KMS-11 (cell line): ENCODE results near the gene FAM32A.
"Not testable (repeated sequence)": the region's sequence is repeated elsewhere in the genome, so short reads cannot be mapped to it uniquely, and the experiment has no call there.

ENCODE experiments used
- H2AFZ ChIP-seq: fragments of 200-600 bp; sonication (generic); 2 replicates; pipeline ENCODE4 v1.6.1; 2016; ENCODE audit warnings: antibody characterized with exemption, mixed run types, low read depth
- H3K27ac ChIP-seq: fragments of 200-600 bp; sonication (generic); 2 replicates; pipeline ENCODE4 v1.6.1; 2016; ENCODE audit warnings: mild to moderate bottlenecking, mixed run types
- H3K27me3 ChIP-seq: fragments of 200-600 bp; sonication (generic); 2 replicates; pipeline ENCODE4 v1.6.1; 2017; ENCODE audit warnings: mild to moderate bottlenecking, low read depth, mixed run types, moderate library complexity; ENCODE audit not compliant: insufficient read depth
- H3K36me3 ChIP-seq: fragments of 200-600 bp; sonication (generic); 2 replicates; pipeline ENCODE4 v1.6.1; 2017; ENCODE audit warnings: mild to moderate bottlenecking, mixed run types; ENCODE audit not compliant: insufficient read depth
- H3K4me1 ChIP-seq: fragments of 200-600 bp; sonication (generic); 2 replicates; pipeline ENCODE4 v1.6.1; 2016; ENCODE audit warnings: mild to moderate bottlenecking, low read depth, mixed run types; ENCODE audit not compliant: poor library complexity, severe bottlenecking
- H3K4me2 ChIP-seq: fragments of 200-600 bp; sonication (generic); 2 replicates; pipeline ENCODE4 v1.7.0; 2016; ENCODE audit warnings: mild to moderate bottlenecking, mixed run types
- H3K4me3 ChIP-seq: fragments of 200-600 bp; sonication (generic); IDR thresholded peaks from 2 replicates; pipeline ENCODE4 v1.6.1; 2017; ENCODE audit warnings: low read depth, low read length, mixed read lengths; ENCODE audit not compliant: insufficient read depth
- H3K79me2 ChIP-seq: fragments of 200-600 bp; sonication (generic); 2 replicates; pipeline ENCODE4 v1.6.1; 2016; ENCODE audit warnings: low read depth, mixed run types; ENCODE audit not compliant: insufficient read depth
- H3K9ac ChIP-seq: fragments of 200-600 bp; sonication (generic); 2 replicates; pipeline ENCODE4 v1.6.1; 2016; ENCODE audit warnings: mild to moderate bottlenecking, mixed run types
- H4K20me1 ChIP-seq: fragments of 200-600 bp; sonication (generic); 2 replicates; pipeline ENCODE4 v1.6.1; 2016; ENCODE audit warnings: mild to moderate bottlenecking, mixed run types; ENCODE audit not compliant: insufficient read depth
- CTCF ChIP-seq: fragments of 200-600 bp; sonication (generic); conservative IDR thresholded peaks from 2 replicates; pipeline ENCODE4 v1.6.1; 2017; ENCODE audit warnings: low read depth, mild to moderate bottlenecking, antibody characterized with exemption, low read length, moderate library complexity, mixed read lengths

The FAM32A gene

GRCh38 chr19:16175954-16176353 lies 9.3 kb upstream of the FAM32A start:
- Histone ChIP-seq H4K20me1 (no peaks in the 10 kb centered on the region), H3K4me3 (no peak overlapping the region), H2AFZ (no peak overlapping the region), H3K36me3 (no peaks in the 10 kb centered on the region), H3K4me2 (no peak overlapping the region), H3K4me1 (no peaks in the 10 kb centered on the region), H3K27me3 (no peaks in the 10 kb centered on the region; the same call in 1 of the 2 replicates), H3K79me2 (no peaks in the 10 kb centered on the region), H3K27ac (no peak overlapping the region), H3K9ac (no peak overlapping the region)
- no peak for TF ChIP-seq CTCF

- not testable (repeated sequence) for H3K4me1 ChIP-seq, H3K27me3 ChIP-seq, H3K4me3 ChIP-seq, H3K36me3 ChIP-seq, H2AFZ ChIP-seq, H3K4me2 ChIP-seq, H3K27ac ChIP-seq, H3K79me2 ChIP-seq, H3K9ac ChIP-seq, H4K20me1 ChIP-seq
Measured at GRCh38 chr19:16178866-16179265, 6.3 kb upstream of the FAM32A start.

- TF ChIP-seq CTCF, result no peak
- Histone ChIP-seq H3K4me3 (no peak overlapping the region), H3K4me1 (peaks cover 7% of the 10 kb centered on the region), H3K27me3 (peaks cover 7% of the 10 kb centered on the region; the same call in 1 of the 2 replicates), H3K27ac (no peak overlapping the region), H3K4me2 (no peak overlapping the region), H4K20me1 (no peaks in the 10 kb centered on the region), H3K79me2 (peaks cover 3% of the 10 kb centered on the region; the same call in 1 of the 2 replicates), H3K36me3 (no peaks in the 10 kb centered on the region), H2AFZ (no peak overlapping the region), H3K9ac (no peak overlapping the region)
Measured at GRCh38 chr19:16180611-16181010, 4.6 kb upstream of the FAM32A start.

- no peak overlapping the region for H3K9ac ChIP-seq
- TF ChIP-seq CTCF, result peak; percentile 33
Measured at GRCh38 chr19:16184665-16185122, 516 bp upstream of the FAM32A start.

GRCh38 chr19:16185768-16186123 lies 536 bp downstream of the FAM32A start:
- peak; percentile 30; the same call in 1 of the 2 replicates for TF ChIP-seq CTCF
- no peaks in the 10 kb centered on the region for H3K36me3 ChIP-seq
- H3K27ac ChIP-seq, result peak overlapping the region; percentile 20; the same call in 1 of the 2 replicates
- H3K4me3 ChIP-seq, result no peak overlapping the region
- no peaks in the 10 kb centered on the region for H4K20me1 ChIP-seq
- peak overlapping the region; percentile 82 for H3K4me2 ChIP-seq
- peaks cover 12% of the 10 kb centered on the region for H3K4me1 ChIP-seq
- peak overlapping the region; percentile 68 for H2AFZ ChIP-seq
- peaks cover 7% of the 10 kb centered on the region; the same call in 1 of the 2 replicates for H3K27me3 ChIP-seq
- H3K9ac ChIP-seq, result peak overlapping the region; percentile 65
- peaks cover 18% of the 10 kb centered on the region for H3K79me2 ChIP-seq

More at GRCh38 chr19:16184665-16185122, 516 bp upstream of the FAM32A start:
- Histone ChIP-seq H3K4me3 (no peak overlapping the region), H4K20me1 (no peaks in the 10 kb centered on the region), H3K27me3 (peaks cover 7% of the 10 kb centered on the region; the same call in 1 of the 2 replicates), H3K27ac (no peak overlapping the region), H3K4me1 (peaks cover 12% of the 10 kb centered on the region), H3K79me2 (peaks cover 18% of the 10 kb centered on the region), H2AFZ (peak overlapping the region; percentile 68), H3K4me2 (peak overlapping the region; percentile 23), H3K36me3 (no peaks in the 10 kb centered on the region)
